H1 (cell line): ENCODE measurements around the gene SGK1. TPM values are rescaled to one million over a fixed set of nuclear protein-coding genes. Genes with fewer than 3 reads are reported as not detected.

Experiments
- CTCF ChIA-PET: fragments of 300-600 bp; sonication (Branson Sonifier 250); formaldehyde crosslinking; loops from one replicate; lab custom pipeline; 2021; ENCODE audit not compliant: partially characterized antibody; lab: Charles Lee
- POLR2A ChIA-PET: fragments of 300-600 bp; sonication (Branson Sonifier 250); formaldehyde crosslinking; loops from one replicate; lab custom pipeline; 2021; ENCODE audit warnings: inconsistent platforms; ENCODE audit not compliant: partially characterized antibody; lab: Charles Lee
- DNase-seq, 2 experiments: peaks; one replicate each; pipeline versions ENCODE4 v3.0.0 to v3.0.0-alpha.2; 2010 to 2022; ENCODE audit warnings: low spot score in 2 of 2, low read depth in 1 of 2, mixed read lengths in 1 of 2
- FAIRE-seq: peaks from 2 replicates; lab custom pipeline; 2011; peaks lifted over from hg19 to GRCh38; lab: Jason Lieb, UNC
- H2AFZ ChIP-seq: 2 replicates; pipeline ENCODE4 v1.8.1; 2012; ENCODE audit warnings: low read length, inconsistent platforms
- H2AK5ac ChIP-seq: 2 replicates; pipeline ENCODE4 v1.6.1; 2013; ENCODE audit warnings: low read depth, low read length
- H2BK120ac ChIP-seq: replicated peaks from 2 replicates; pipeline ENCODE3; 2013; ENCODE audit warnings: low read depth, low read length, inconsistent platforms
- H2BK12ac ChIP-seq: 2 replicates; pipeline ENCODE4 v1.6.1; 2013; ENCODE audit warnings: low read depth, low read length
- H2BK15ac ChIP-seq: 2 replicates; pipeline ENCODE4 v1.6.1; 2013; ENCODE audit warnings: low read length
- H2BK20ac ChIP-seq: 2 replicates; pipeline ENCODE4 v1.6.1; 2013; ENCODE audit warnings: low read length
- H2BK5ac ChIP-seq: 2 replicates; pipeline ENCODE4 v1.6.1; 2013; ENCODE audit warnings: low read depth, low read length
- H3K14ac ChIP-seq: 2 replicates; pipeline ENCODE4 v1.6.1; 2013; ENCODE audit warnings: inconsistent platforms; ENCODE audit not compliant: insufficient read length
- H3K18ac ChIP-seq: 2 replicates; pipeline ENCODE4 v1.6.1; 2013; ENCODE audit warnings: low read length; ENCODE audit errors: extremely low read depth
- H3K23ac ChIP-seq: 2 replicates; pipeline ENCODE4 v1.6.1; 2013; ENCODE audit warnings: inconsistent platforms; ENCODE audit not compliant: insufficient read length
- H3K23me2 ChIP-seq: 2 replicates; pipeline ENCODE4 v1.6.1; 2013; ENCODE audit warnings: low read depth, low read length
- H3K27ac ChIP-seq: 2 replicates; pipeline ENCODE4 v1.6.1; 2011; ENCODE audit warnings: low read depth, low read length, inconsistent platforms
- H3K27me3 ChIP-seq, 4 experiments: replicated peaks in 1 of 4; 1 replicate in 1 of 4; 2 replicates in 3 of 4; pipeline versions ENCODE4 v1.6.1 to v1.8.1; 2011 to 2013; ENCODE audit warnings: low read length in 3 of 4, mild to moderate bottlenecking in 3 of 4, inconsistent platforms in 2 of 4, mixed read lengths in 2 of 4, moderate library complexity in 1 of 4; ENCODE audit not compliant: control insufficient read depth in 3 of 4, insufficient read depth in 3 of 4; ENCODE audit errors: extremely low read depth in 1 of 4
- H3K36me3 ChIP-seq, 4 experiments: 2 replicates each; pipeline versions ENCODE4 v1.6.1 to v1.8.1; 2011 to 2013; ENCODE audit warnings: mild to moderate bottlenecking in 4 of 4, low read length in 3 of 4, moderate library complexity in 2 of 4, control low read depth in 1 of 4, inconsistent platforms in 1 of 4; ENCODE audit not compliant: insufficient read depth in 4 of 4, control insufficient read depth in 2 of 4
- H3K4ac ChIP-seq: replicated peaks from 2 replicates; pipeline ENCODE3; 2013; ENCODE audit warnings: low read length, low read depth, mixed read lengths, inconsistent platforms; ENCODE audit not compliant: insufficient read length
- H3K4me1 ChIP-seq, 4 experiments: replicated peaks in 1 of 4; 1 replicate in 1 of 4; 2 replicates in 3 of 4; pipeline versions ENCODE4 v1.6.1 to v1.8.1; 2011 to 2013; ENCODE audit warnings: low read length in 3 of 4, inconsistent platforms in 2 of 4, mixed read lengths in 1 of 4; ENCODE audit not compliant: insufficient read depth in 4 of 4, control insufficient read depth in 3 of 4
- H3K4me2 ChIP-seq, 2 experiments: 2 replicates each; pipeline versions ENCODE4 v1.6.1 to v1.8.1; 2011 to 2013; ENCODE audit warnings: low read depth in 2 of 2, low read length in 2 of 2, control low read depth in 1 of 2, inconsistent platforms in 1 of 2, mild to moderate bottlenecking in 1 of 2; ENCODE audit not compliant: insufficient read depth in 1 of 2
- H3K4me3 ChIP-seq, 4 experiments: fragments of 200-600, 300-600 bp in 1 of 4; sonication (generic), shearing (Covaris generic), sonication (Bioruptor Twin) in 1 of 4; 2 replicates each; pipeline versions ENCODE4 v1.5.1 to v1.8.1; 2011 to 2016; ENCODE audit warnings: low read length in 4 of 4, low read depth in 3 of 4, control low read depth in 2 of 4, inconsistent platforms in 2 of 4, mild to moderate bottlenecking in 2 of 4, mixed read lengths in 1 of 4, moderate library complexity in 1 of 4; ENCODE audit not compliant: insufficient read depth in 2 of 4; ENCODE audit errors: extremely low read depth in 1 of 4
- H3K56ac ChIP-seq: replicated peaks from 2 replicates; pipeline ENCODE3; 2013; ENCODE audit warnings: low read depth, mild to moderate bottlenecking, mixed read lengths, low read length, inconsistent platforms; ENCODE audit not compliant: insufficient read length
- H3K79me1 ChIP-seq: 2 replicates; pipeline ENCODE4 v1.6.1; 2013; ENCODE audit warnings: low read depth, low read length, control low read depth
- H3K79me2 ChIP-seq, 2 experiments: 2 replicates each; pipeline versions ENCODE4 v1.6.1 to v1.8.1; 2012 to 2013; ENCODE audit warnings: low read length in 2 of 2, mild to moderate bottlenecking in 2 of 2, inconsistent platforms in 1 of 2; ENCODE audit not compliant: insufficient read depth in 2 of 2, control insufficient read depth in 1 of 2
- H3K9ac ChIP-seq, 4 experiments: replicated peaks in 1 of 4; 1 replicate in 1 of 4; 2 replicates in 3 of 4; pipeline versions ENCODE4 v1.6.1 to v1.8.1; 2011 to 2013; ENCODE audit warnings: low read depth in 3 of 4, low read length in 3 of 4, control low read depth in 2 of 4, mild to moderate bottlenecking in 2 of 4, moderate library complexity in 2 of 4, inconsistent platforms in 1 of 4; ENCODE audit errors: extremely low read depth in 1 of 4
- H3K9me3 ChIP-seq, 2 experiments: 2 replicates each; pipeline versions ENCODE4 v1.6.1 to v1.8.1; 2012 to 2013; ENCODE audit warnings: mild to moderate bottlenecking in 2 of 2, moderate library complexity in 2 of 2, control low read depth in 1 of 2, inconsistent platforms in 1 of 2, low read depth in 1 of 2, low read length in 1 of 2, mixed read lengths in 1 of 2; ENCODE audit not compliant: insufficient read depth in 2 of 2
- H4K20me1 ChIP-seq, 2 experiments: replicated peaks in 1 of 2; 2 replicates each; pipeline versions ENCODE3 to v1.8.1; 2011 to 2013; ENCODE audit warnings: inconsistent platforms in 2 of 2, low read length in 2 of 2, mild to moderate bottlenecking in 1 of 2; ENCODE audit not compliant: insufficient read depth in 2 of 2, control insufficient read depth in 1 of 2
- H4K5ac ChIP-seq: 2 replicates; pipeline ENCODE4 v1.6.1; 2013; ENCODE audit warnings: low read length, low read depth, mixed read lengths, inconsistent platforms; ENCODE audit not compliant: insufficient read length
- H4K8ac ChIP-seq: 2 replicates; pipeline ENCODE4 v1.8.0; 2013; ENCODE audit warnings: mild to moderate bottlenecking, moderate library complexity, low read length, inconsistent platforms; ENCODE audit not compliant: insufficient read depth; ENCODE audit errors: extremely low read depth
- H4K91ac ChIP-seq: replicated peaks from 2 replicates; pipeline ENCODE3; 2013; ENCODE audit warnings: low read length, mixed read lengths, inconsistent platforms; ENCODE audit not compliant: insufficient read length
- BACH1 ChIP-seq: IDR thresholded peaks from 2 replicates; pipeline ENCODE4 v1.6.1; 2012; ENCODE audit warnings: low read length, improper control_type of control experiment
- CBX8 ChIP-seq: fragments of 300-800, 300-1000 bp; sonication (generic); IDR thresholded peaks from 2 replicates; pipeline ENCODE4 v1.7.1; 2016; ENCODE audit warnings: low read depth, low read length, borderline replicate concordance
- FOSL1 ChIP-seq: IDR thresholded peaks from 2 replicates; pipeline ENCODE4 v1.6.1; 2011; ENCODE audit warnings: mild to moderate bottlenecking, low read depth, low read length, moderate library complexity; ENCODE audit not compliant: insufficient read depth
- JUND ChIP-seq: IDR thresholded peaks from 2 replicates; pipeline ENCODE4 v1.6.1; 2011; ENCODE audit warnings: mild to moderate bottlenecking, improper control_type of control experiment, low read length
- POU5F1 ChIP-seq: IDR thresholded peaks from 2 replicates; pipeline ENCODE4 v1.6.1; 2011; ENCODE audit warnings: low read depth, mild to moderate bottlenecking, low read length, moderate library complexity
- RBBP5 ChIP-seq: IDR thresholded peaks from 2 replicates; pipeline ENCODE4 v1.7.1; 2012; ENCODE audit warnings: low read depth, mild to moderate bottlenecking, inconsistent platforms, low read length, moderate library complexity, borderline replicate concordance
- SP1 ChIP-seq: IDR thresholded peaks from 2 replicates; pipeline ENCODE4 v1.6.1; 2011; ENCODE audit warnings: low read depth, low read length
- SUZ12 ChIP-seq: fragments of 200-600 bp; sonication (generic); IDR thresholded peaks from 2 replicates; pipeline ENCODE4 v1.6.1; 2012; ENCODE audit warnings: mild to moderate bottlenecking, inconsistent platforms, low read length, moderate library complexity, mixed read lengths
- TCF12 ChIP-seq: IDR thresholded peaks from 2 replicates; pipeline ENCODE4 v1.6.1; 2011; ENCODE audit warnings: low read depth, mild to moderate bottlenecking, low read length
- WGBS, 2 experiments: shearing (Covaris generic) in 1 of 2; methylation state at CpG; one replicate each; pipeline versions ENCODE4 v1.1.6 to v1.1.7; 2013 to 2015; ENCODE audit warnings: low lambda C conversion rate in 2 of 2, mixed read lengths in 2 of 2, inconsistent platforms in 1 of 2, low coverage in 1 of 2, missing lambda C conversion rate in 1 of 2; ENCODE audit not compliant: insufficient replicate concordance in 2 of 2, insufficient coverage in 1 of 2, insufficient read length in 1 of 2; ENCODE audit errors: extremely low coverage in 1 of 2, missing lambda C conversion rate in 1 of 2; 5-methylcytosine and 5-hydroxymethylcytosine counted together
- polyA plus RNA-seq, 7 experiments: library from polyadenylated mRNA; depleted of rRNA in 3 of 7; stranded (reverse) in 5 of 7; unstranded in 2 of 7; fragments of >200 nt in 5 of 7; fragments of 200-250 nt in 2 of 7; gene quantifications; 1 replicate in 5 of 7; 2 replicates in 1 of 7; 4 replicates in 1 of 7; pipeline versions ENCODE4 v1.2.1 to v1.2.3, GENCODE V29; 2011 to 2013; ENCODE audit warnings: missing spikeins in 2 of 7, mixed read lengths in 2 of 7
- total RNA-seq: library from RNA; stranded (reverse); fragmentation: NEBNext Ultra II Directional; extraction: Animal tissue kit (Norgen Biotek cat#: 25700); gene quantifications from 2 replicates; pipeline ENCODE4 v1.2.1, GENCODE V29; 2021
- TF ChIP-seq, protein P1 (sequence below): IDR thresholded peaks from 2 replicates; pipeline ENCODE4 v1.6.1; 2012; ENCODE audit warnings: inconsistent platforms
- TF ChIP-seq, protein P2 (sequence below): IDR thresholded peaks from 2 replicates; pipeline ENCODE4 v1.6.1; 2012; ENCODE audit warnings: low read length, inconsistent platforms

SGK1 gene
- total and polyA plus RNA-seq, 2 of the 8 experiments (the other 6 are each of a cell fraction or from before 2014, with no cell fraction given), result 14.5 to 18.4 TPM

DNA sequence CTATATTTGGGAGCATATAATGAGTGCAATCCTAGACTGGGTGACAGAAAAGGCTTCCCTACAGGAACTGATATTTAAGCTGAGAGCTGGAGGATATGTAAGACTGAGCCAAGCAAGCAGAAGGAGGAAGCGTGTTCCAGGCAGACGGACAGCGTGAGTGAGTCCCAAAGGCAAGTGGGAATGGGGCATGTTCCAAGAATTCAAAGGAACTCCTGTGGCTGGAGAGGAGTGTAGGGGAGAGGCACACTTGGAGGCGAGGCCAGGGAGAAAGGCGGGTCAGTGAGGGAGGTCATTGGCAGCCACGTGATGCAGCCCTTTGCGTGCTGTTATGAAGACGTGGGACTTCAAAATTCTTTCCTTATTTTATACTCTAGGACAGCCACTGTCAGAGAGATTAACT is 27.9 kb upstream of the SGK1 start:
- Histone ChIP-seq H2BK15ac (no peak overlapping the region), H3K79me2 (no peaks in the 10 kb centered on the region), H2BK120ac (no peak overlapping the region), H2BK5ac (no peak overlapping the region), H4K91ac (no peak overlapping the region), H2BK12ac (no peak overlapping the region), H3K27ac (no peak overlapping the region), H3K18ac (no peak overlapping the region), H3K79me1 (no peaks in the 10 kb centered on the region), H2AK5ac (no peak overlapping the region), H4K8ac (no peak overlapping the region), H3K4ac (no peak overlapping the region), H2AFZ (0 out of 2 replicates have a peak overlapping the region, but pooled peaks have one; percentile 51), H3K9me3 (no peaks in the 10 kb centered on the region), H3K23me2 (no peaks in the 10 kb centered on the region), H3K14ac (no peak overlapping the region), H3K23ac (no peak overlapping the region), H3K36me3 (no peaks in the 10 kb centered on the region), H4K5ac (no peak overlapping the region), H3K4me2 (no peak overlapping the region), H2BK20ac (no peak overlapping the region), H3K4me3 (no peak overlapping the region), H3K9ac (no peak overlapping the region), H3K4me1 (no peaks in the 10 kb centered on the region), H4K20me1 (no peaks in the 10 kb centered on the region), H3K56ac (no peak overlapping the region), H3K27me3 (no peaks in the 10 kb centered on the region)
- POLR2A ChIA-PET, result no interaction called here
- no peak for TF ChIP-seq SUZ12
- TF ChIP-seq, protein P1, sequence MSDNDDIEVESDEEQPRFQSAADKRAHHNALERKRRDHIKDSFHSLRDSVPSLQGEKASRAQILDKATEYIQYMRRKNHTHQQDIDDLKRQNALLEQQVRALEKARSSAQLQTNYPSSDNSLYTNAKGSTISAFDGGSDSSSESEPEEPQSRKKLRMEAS, result no peak
- no peak for TF ChIP-seq JUND
- no peak for TF ChIP-seq POU5F1
- TF ChIP-seq TCF12, result no peak
- TF ChIP-seq, protein P2, sequence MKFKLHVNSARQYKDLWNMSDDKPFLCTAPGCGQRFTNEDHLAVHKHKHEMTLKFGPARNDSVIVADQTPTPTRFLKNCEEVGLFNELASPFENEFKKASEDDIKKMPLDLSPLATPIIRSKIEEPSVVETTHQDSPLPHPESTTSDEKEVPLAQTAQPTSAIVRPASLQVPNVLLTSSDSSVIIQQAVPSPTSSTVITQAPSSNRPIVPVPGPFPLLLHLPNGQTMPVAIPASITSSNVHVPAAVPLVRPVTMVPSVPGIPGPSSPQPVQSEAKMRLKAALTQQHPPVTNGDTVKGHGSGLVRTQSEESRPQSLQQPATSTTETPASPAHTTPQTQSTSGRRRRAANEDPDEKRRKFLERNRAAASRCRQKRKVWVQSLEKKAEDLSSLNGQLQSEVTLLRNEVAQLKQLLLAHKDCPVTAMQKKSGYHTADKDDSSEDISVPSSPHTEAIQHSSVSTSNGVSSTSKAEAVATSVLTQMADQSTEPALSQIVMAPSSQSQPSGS, result no peak
- no peak for TF ChIP-seq BACH1
- no peak for TF ChIP-seq FOSL1
- TF ChIP-seq RBBP5, result no peak
- TF ChIP-seq SP1, result no peak
- no peak for TF ChIP-seq CBX8
- no peak for DNase-seq
- 91% methylated on average over 8 of the region's 8 CpGs; no CpG with 5 or more reads in 1 of the 2 experiments for WGBS, 2 experiments
- FAIRE-seq, result no peak
- CTCF ChIA-PET, result no interaction called here
